ENCODE data around the gene ALK. TPM values are rescaled to one million over a fixed set of nuclear protein-coding genes. Genes with fewer than 3 reads are reported as not detected.

ALK gene
- total RNA-seq, 1 experiment from 2014 or later, result not detected

DNA sequence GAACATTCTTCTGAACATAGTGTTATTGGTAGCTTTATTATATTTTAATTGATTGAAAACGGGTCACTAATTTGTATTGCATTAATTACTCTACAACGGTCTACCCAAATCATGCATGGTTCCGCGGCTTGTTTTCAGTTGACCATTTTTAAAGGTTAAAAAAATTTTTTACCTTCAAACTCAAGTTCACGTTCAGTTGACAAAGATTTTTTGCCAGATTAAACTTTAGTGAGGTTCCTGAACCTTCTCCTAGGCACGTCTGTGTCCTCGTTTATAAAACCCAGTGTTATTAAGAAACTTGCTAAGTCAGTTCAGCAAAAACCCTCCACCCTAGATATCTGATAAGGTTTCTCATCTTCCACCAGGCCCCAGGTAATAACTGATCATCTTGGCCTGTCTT is 331.2 kb downstream of the ALK start:
- Mint-ChIP-seq H3K27me3 (ENCODE audit: low read depth) (no peaks in the 10 kb centered on the region; the same call in 1 of the 2 replicates), H3K27ac (no peak overlapping the region), H3K36me3 (ENCODE audit: insufficient read depth in 1 of 3, low read depth in 3 of 3) (no peaks in the 10 kb centered on the region), H3K4me3 (no peak overlapping the region), H3K9me3 (no peaks in the 10 kb centered on the region), H3K4me1 (peaks cover 0 to 7% of the 10 kb centered on the region in 2 experiments; a peak in 2 of 4 replicates)
- Histone ChIP-seq H3K27me3 (ENCODE audit: insufficient read depth, low read length) (no peaks in the 10 kb centered on the region), H3K9me3 (ENCODE audit: control insufficient read depth, low read depth, low read length) (no peaks in the 10 kb centered on the region), H4K20me1 (ENCODE audit: control insufficient read depth, insufficient read depth, insufficient read length) (no peaks in the 10 kb centered on the region), H2AFZ (ENCODE audit: low read length) (no peak overlapping the region), H2BK5ac (ENCODE audit: insufficient read length, low read length) (no peak overlapping the region), H2BK120ac (ENCODE audit: low read depth, low read length, poor library complexity, severe bottlenecking) (no peak overlapping the region), H2BK20ac (ENCODE audit: low read depth, low read length, poor library complexity, severe bottlenecking) (no peak overlapping the region), H2BK12ac (ENCODE audit: insufficient read length, low read depth, low read length) (no peak overlapping the region), H3K23me2 (ENCODE audit: insufficient read length, low read depth, low read length, poor library complexity, severe bottlenecking) (no peaks in the 10 kb centered on the region), H3K4ac (ENCODE audit: low read depth, low read length) (no peak overlapping the region), H3T11ph (ENCODE audit: low read length) (no peak overlapping the region), H3K18ac (ENCODE audit: insufficient read length, low read depth, low read length) (no peak overlapping the region), H3K4me1 (ENCODE audit: insufficient read depth, low read length) (no peaks in the 10 kb centered on the region; the same call in 1 of the 2 replicates), H2BK15ac (ENCODE audit: low read depth, low read length) (no peak overlapping the region), H3K56ac (ENCODE audit: insufficient read length, low read depth, low read length) (no peak overlapping the region), H2AK5ac (ENCODE audit: insufficient read length, low read length) (no peak overlapping the region), H3K79me2 (ENCODE audit: insufficient read depth, low read length) (no peaks in the 10 kb centered on the region), H3K4me2 (ENCODE audit: insufficient read depth, insufficient read length, low read length) (no peak overlapping the region), H3K9ac (ENCODE audit: extremely low read depth, insufficient read length, low read length) (no peak overlapping the region), H3K27ac (ENCODE audit: insufficient read length, low read depth, low read length) (no peak overlapping the region), H3K79me1 (ENCODE audit: insufficient read depth, low read depth, low read length, poor library complexity, severe bottlenecking) (no peaks in the 10 kb centered on the region), H4K8ac (replicated peaks; ENCODE audit: insufficient read length, low read depth, low read length) (no peak overlapping the region), H4K91ac (ENCODE audit: insufficient read length, low read depth, low read length) (no peak overlapping the region), H3K14ac (ENCODE audit: insufficient read depth, low read length) (no peak overlapping the region), H4K5ac (ENCODE audit: insufficient read length, low read depth, low read length) (no peak overlapping the region), H3K23ac (ENCODE audit: insufficient read length, low read depth, low read length) (no peak overlapping the region)
- WGBS (ENCODE audit: extremely low coverage, insufficient read length, low lambda C conversion rate), result no CpG with 5 or more reads among the region's 7 CpGs
- TF ChIP-seq, protein P1, sequence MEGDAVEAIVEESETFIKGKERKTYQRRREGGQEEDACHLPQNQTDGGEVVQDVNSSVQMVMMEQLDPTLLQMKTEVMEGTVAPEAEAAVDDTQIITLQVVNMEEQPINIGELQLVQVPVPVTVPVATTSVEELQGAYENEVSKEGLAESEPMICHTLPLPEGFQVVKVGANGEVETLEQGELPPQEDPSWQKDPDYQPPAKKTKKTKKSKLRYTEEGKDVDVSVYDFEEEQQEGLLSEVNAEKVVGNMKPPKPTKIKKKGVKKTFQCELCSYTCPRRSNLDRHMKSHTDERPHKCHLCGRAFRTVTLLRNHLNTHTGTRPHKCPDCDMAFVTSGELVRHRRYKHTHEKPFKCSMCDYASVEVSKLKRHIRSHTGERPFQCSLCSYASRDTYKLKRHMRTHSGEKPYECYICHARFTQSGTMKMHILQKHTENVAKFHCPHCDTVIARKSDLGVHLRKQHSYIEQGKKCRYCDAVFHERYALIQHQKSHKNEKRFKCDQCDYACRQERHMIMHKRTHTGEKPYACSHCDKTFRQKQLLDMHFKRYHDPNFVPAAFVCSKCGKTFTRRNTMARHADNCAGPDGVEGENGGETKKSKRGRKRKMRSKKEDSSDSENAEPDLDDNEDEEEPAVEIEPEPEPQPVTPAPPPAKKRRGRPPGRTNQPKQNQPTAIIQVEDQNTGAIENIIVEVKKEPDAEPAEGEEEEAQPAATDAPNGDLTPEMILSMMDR (conservative IDR thresholded peaks at IDR 0.05), result no peak
- no peak for DNase-seq
